ENCODE results near the gene PACRG. TPM values are rescaled to one million over a fixed set of nuclear protein-coding genes. Genes with fewer than 3 reads are reported as not detected.

Gene PACRG
- total RNA-seq, 1 experiment from 2014 or later: 0.59 TPM

GRCh38 chr6:162770955-162771354 lies 43.2 kb downstream of the PACRG start:
- no peak for TF ChIP-seq REST (IDR thresholded peaks at IDR 0.05; ENCODE audit: insufficient read depth in 1 of 2, low read depth in 2 of 2, low read length in 1 of 2)
- intact Hi-C loops (cut with micrococcal nuclease; ENCODE audit: unreplicated experiment): no loop called here
- no peaks in the 10 kb centered on the region for H3K36me3 ChIP-seq (ENCODE audit: control insufficient read depth, insufficient read depth, low read length)
- H3K27ac ChIP-seq (ENCODE audit: low read length): no peak overlapping the region
- no peaks in the 10 kb centered on the region for H3K27me3 ChIP-seq (ENCODE audit: control insufficient read depth, insufficient read depth, low read length)
- H3K9me3 ChIP-seq (ENCODE audit: control insufficient read depth, insufficient read depth, low read depth, low read length): no peaks in the 10 kb centered on the region
- BruUV-seq (replicated peaks): no TSS peak
- ATAC-seq: no peak
- no peak for DNase-seq (ENCODE audit: low read depth, low spot score)
- H3K4me3 ChIP-seq (ENCODE audit: low read depth in 2 of 2, low read length in 2 of 2): no peak overlapping the region
- no peaks in the 10 kb centered on the region for H3K4me1 ChIP-seq (ENCODE audit: control insufficient read depth, insufficient read depth, low read length)
- in situ Hi-C loops (cut with HindIII; ENCODE audit: low pct_unique_long_range_greater_than_20kb, low sequenced_read_pairs): no loop called here
- ChIA-PET CTCF (no interaction called here), POLR2A (no interaction called here)

- Histone ChIP-seq H3K27ac (ENCODE audit: low read length) (no peak overlapping the region), H3K27me3 (ENCODE audit: control insufficient read depth, insufficient read depth, low read length) (no peaks in the 10 kb centered on the region), H3K4me3 (ENCODE audit: low read depth in 2 of 2, low read length in 2 of 2) (no peak overlapping the region), H3K4me1 (ENCODE audit: control insufficient read depth, insufficient read depth, low read length) (no peaks in the 10 kb centered on the region), H3K9me3 (ENCODE audit: control insufficient read depth, insufficient read depth, low read depth, low read length) (no peaks in the 10 kb centered on the region), H3K36me3 (ENCODE audit: control insufficient read depth, insufficient read depth, low read length) (no peaks in the 10 kb centered on the region)
- intact Hi-C loops (cut with micrococcal nuclease; ENCODE audit: unreplicated experiment): no loop called here
- ATAC-seq (no peak), DNase-seq (ENCODE audit: low read depth, low spot score) (no peak)
- ChIA-PET POLR2A (no interaction called here), CTCF (no interaction called here)
- in situ Hi-C loops (cut with HindIII; ENCODE audit: low pct_unique_long_range_greater_than_20kb, low sequenced_read_pairs): no loop called here
- no TSS peak for BruUV-seq (replicated peaks)
- TF ChIP-seq REST (IDR thresholded peaks at IDR 0.05; ENCODE audit: insufficient read depth in 1 of 2, low read depth in 2 of 2, low read length in 1 of 2): no peak
- TF ChIP-seq CTCF (IDR thresholded peaks at IDR 0.05): no peak
- no peak for TF ChIP-seq SIN3A (IDR thresholded peaks at IDR 0.05; ENCODE audit: borderline replicate concordance, insufficient read depth, low read depth, low read length)
These were observed 44.7 kb downstream of the PACRG start for GRCh38 chr6:162772466-162772865.

- BruUV-seq (replicated peaks): no TSS peak
- H3K4me1 ChIP-seq (ENCODE audit: control insufficient read depth, insufficient read depth, low read length): no peaks in the 10 kb centered on the region
- no peak overlapping the region for H3K4me3 ChIP-seq (ENCODE audit: low read depth in 2 of 2, low read length in 2 of 2)
- H3K27me3 ChIP-seq (ENCODE audit: control insufficient read depth, insufficient read depth, low read length): no peaks in the 10 kb centered on the region
- TF ChIP-seq TCF7L2 (IDR thresholded peaks at IDR 0.05; ENCODE audit: low read depth, low read length): no peak
- no peak for TF ChIP-seq CTCF (IDR thresholded peaks at IDR 0.05)
- TF ChIP-seq REST (IDR thresholded peaks at IDR 0.05; ENCODE audit: insufficient read depth in 1 of 2, low read depth in 2 of 2, low read length in 1 of 2): no peak
- no peak for TF ChIP-seq POLR2AphosphoS5 (IDR thresholded peaks at IDR 0.05; ENCODE audit: low read depth, low read length)
- no peak for TF ChIP-seq SIN3A (IDR thresholded peaks at IDR 0.05; ENCODE audit: borderline replicate concordance, insufficient read depth, low read depth, low read length)
- CTCF ChIA-PET: no interaction called here
- no peak overlapping the region for H3K27ac ChIP-seq (ENCODE audit: low read length)
- in situ Hi-C loops (cut with HindIII; ENCODE audit: low pct_unique_long_range_greater_than_20kb, low sequenced_read_pairs) (no loop called here), intact Hi-C loops (cut with micrococcal nuclease; ENCODE audit: unreplicated experiment) (no loop called here)
- no peaks in the 10 kb centered on the region for H3K9me3 ChIP-seq (ENCODE audit: control insufficient read depth, insufficient read depth, low read depth, low read length)
- DNase-seq (ENCODE audit: low read depth, low spot score): no peak
- POLR2A ChIA-PET: no interaction called here
- no peaks in the 10 kb centered on the region for H3K36me3 ChIP-seq (ENCODE audit: control insufficient read depth, insufficient read depth, low read length)
- ATAC-seq: no peak
These were observed 46.2 kb downstream of the PACRG start for GRCh38 chr6:162773996-162774395.
